Measurements from ENCODE around the gene DOK5.
"Not testable (repeated sequence)": the region's sequence is repeated elsewhere in the genome, so short reads cannot be mapped to it uniquely, and the experiment has no call there.

DOK5 gene

DNA sequence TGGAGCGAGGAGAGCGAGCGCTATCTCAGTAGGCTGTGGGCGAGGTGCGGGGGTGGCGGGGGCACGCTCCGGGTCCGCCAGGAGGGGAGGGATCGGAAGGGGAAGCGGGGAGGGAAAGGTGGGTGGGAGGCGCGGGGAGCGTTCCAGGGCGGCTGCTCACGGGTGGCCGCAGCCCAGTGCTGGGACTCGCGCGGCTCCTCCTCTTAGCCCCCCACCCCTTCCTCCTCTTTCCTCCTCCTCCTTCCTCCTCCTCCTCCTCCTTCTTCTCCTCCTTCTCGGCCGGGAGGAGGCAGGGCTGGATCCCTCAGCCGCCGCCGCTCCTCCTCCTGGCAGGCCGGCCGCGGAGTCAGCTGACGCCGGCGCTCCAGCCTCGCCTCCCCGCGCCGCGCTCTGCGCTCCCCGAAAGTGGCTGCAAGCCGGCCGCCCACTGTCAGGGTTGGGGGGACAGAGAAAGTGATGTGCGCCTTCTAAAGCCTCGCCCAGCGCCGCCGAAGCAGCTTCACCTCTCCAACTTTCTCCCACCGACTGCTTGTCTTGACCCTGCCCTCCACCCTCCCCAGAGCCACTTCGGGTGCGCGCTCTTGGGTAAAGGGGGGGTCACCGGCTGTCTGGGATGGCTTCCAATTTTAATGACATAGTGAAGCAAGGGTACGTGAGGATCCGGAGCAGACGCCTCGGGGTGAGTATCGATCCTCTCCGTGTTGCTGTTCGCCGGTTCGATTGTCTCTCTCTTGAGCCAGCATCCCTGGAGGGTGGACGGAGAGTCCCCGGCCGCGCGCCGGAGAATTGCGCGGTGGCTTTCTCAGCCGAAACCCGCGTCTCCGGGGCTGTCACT, at the start of gene DOK5:
TSS of gene DOK5 (plus strand) at position 260 of the 835 bp plus-strand sequence. CDS start at position 614, 354 bp downstream.
- ATAC-seq = no peak

DNA sequence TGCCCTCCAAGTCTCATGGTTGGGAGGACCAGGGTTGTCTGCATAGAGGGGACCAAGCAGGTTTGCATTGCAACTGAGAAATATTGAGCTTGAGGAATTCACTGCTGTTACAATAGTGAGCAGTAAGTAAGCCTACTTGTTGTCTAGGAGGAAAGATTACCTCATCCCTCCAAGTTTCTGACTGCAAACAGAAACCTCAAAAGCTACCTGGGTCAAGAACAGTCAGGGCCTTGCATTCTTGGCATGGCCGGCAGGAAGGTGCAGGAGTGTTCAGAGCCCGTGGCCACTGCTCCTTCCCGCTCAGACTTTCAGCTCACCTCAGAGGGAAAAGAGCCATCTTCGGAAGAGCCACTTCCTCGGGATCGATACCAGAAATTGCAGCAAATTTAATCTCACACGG, 46.0 kb upstream of the DOK5 start:
- ATAC-seq = no peak

GRCh38 chr20:54431156-54431944, 44.0 kb upstream of the DOK5 start:
- ATAC-seq = no peak

GRCh38 chr20:54432966-54433365, 42.4 kb upstream of the DOK5 start:
- no peak for ATAC-seq

DNA sequence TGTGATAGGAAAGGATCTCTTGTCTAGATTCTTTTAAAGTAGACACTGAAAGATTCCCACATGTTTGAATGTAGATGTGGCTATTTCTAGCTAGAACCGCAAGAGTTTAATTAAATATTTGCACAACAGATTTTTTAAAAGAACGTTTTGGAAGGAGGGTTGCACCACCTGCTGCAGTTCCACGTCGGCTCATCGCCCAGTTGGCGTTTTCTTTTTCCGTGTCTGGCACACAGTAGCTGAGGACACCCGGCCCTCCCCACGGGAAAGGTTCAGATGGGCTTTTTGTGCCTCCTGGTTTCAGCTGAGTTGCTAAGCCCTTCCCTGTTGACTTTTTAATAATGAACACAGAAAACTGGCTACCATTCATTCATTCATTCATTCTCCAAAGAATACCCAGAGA, 41.8 kb upstream of the DOK5 start:
- ATAC-seq = no peak

DNA sequence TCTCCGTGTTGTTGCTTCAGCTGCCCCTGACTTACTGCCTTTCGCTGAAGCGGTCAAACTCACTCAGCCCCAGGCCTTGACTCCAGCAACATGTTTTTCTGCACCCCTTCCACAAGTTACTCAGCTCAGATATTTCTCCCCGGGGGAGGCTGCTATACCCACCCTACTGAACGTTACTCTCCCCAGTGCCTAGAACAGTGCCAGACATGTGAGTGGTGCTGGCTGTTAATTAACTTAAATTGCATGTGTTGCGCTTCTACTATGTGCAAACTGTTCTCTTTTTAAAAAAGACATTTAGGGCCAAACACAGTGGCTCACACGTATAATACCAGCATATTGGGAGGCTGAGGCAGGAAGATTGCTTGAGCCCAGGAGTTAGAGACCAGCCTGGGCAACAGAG, 41.2 kb upstream of the DOK5 start:
- ATAC-seq = no peak

DNA sequence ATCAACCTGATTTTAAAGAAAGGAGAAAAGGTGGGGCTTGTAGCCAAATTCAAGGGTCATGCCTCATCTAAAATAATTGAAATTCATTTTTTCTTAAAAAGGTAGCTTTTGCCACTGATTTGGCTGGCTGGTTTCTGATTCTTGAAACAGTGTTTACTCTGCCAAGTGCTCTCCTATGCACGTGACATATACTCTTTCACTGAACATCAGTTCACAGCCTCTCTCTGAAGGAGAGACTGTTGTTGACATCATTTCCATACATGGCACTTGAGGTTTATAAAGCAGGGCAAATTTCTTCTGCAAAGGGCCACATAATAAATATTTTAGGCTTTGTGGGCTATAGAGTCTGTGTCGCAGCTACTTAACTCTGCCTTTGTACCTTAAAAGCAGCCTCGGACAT, 40.4 kb upstream of the DOK5 start:
- no peak for ATAC-seq

DNA sequence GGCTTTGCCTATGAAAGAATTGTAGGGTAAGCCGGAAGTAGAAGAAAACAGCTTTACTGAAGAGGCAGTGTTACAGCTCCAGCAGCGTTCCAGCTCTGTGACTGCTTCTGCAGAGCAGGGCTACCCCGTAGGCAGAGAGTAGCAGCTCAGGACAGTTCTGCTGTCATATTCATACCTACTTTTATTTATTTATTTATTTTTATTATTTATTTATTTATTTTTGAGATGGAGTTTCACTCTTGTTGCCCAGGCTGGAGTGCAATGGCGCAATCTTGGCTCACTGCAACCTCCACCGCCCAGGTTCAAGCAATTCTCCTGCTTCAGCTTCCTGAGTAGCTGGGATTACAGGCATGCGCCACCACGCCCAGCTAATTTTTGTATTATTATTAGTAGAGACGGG, 39.0 kb upstream of the DOK5 start:
- ATAC-seq = not testable (repeated sequence)

GRCh38 chr20:54438166-54438565, 37.2 kb upstream of the DOK5 start:
- ATAC-seq = no peak

GRCh38 chr20:54450207-54450606, 25.2 kb upstream of the DOK5 start:
- no peak for ATAC-seq

DNA sequence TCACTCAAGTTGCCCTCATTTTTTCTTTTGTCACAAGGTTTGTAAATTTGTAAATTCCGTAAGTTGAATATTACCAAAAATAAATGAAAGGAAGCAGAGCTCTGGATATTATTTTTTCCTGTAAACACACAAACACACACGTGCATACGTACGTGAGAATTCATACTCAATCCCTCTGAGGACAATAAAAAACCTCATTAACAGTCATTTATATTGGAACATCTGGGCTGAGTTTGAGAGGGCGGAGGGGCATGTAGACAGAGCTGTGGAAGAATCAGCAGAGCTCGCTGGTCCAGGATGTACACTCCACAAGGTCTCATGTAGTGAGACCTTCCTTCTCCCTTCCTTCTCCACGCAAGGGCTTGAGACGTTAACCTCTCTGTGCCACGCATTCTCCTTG, 24.2 kb upstream of the DOK5 start:
- no peak for ATAC-seq

GRCh38 chr20:54452277-54452676, 23.1 kb upstream of the DOK5 start:
- ATAC-seq = no peak

GRCh38 chr20:54454982-54455381, 20.4 kb upstream of the DOK5 start:
- no peak for ATAC-seq

DNA sequence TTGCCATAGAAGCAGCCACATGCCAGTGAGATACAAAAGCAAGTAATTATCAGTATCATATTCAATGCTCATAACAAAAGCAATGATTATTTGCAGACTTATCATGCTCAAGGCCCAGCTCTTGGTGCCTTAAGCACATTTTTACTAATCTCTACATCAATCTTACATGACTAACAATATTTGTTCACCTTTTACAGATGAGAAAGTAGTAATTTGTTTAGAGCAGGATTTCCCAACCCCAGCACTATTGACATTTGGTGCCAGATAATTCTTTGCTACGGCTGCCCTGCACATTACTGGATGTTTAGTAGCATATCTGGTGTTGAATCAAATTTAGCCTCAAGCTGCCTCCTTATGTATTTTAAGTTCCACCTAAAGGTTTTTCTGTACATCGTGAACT, 19.0 kb upstream of the DOK5 start:
- no peak for ATAC-seq

DNA sequence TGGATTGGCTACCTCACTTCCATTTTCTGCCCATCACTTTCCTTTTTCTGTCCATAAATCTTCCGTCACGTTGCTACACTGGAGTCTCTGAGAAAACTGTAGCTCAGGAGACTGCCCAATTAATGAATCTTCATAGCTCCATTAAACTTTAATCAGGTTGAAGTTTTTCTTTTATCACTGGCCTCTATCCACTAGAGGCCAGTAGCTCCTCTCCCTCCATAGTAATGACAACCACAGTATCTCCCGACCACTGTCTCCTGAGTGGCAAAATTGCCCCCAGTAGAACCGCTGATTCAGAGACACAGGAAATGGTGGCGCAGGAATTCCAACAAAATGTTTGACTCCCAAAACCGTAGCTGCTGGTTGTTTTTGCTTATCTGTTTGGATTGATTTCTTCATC, 18.4 kb upstream of the DOK5 start:
- no peak for ATAC-seq

DNA sequence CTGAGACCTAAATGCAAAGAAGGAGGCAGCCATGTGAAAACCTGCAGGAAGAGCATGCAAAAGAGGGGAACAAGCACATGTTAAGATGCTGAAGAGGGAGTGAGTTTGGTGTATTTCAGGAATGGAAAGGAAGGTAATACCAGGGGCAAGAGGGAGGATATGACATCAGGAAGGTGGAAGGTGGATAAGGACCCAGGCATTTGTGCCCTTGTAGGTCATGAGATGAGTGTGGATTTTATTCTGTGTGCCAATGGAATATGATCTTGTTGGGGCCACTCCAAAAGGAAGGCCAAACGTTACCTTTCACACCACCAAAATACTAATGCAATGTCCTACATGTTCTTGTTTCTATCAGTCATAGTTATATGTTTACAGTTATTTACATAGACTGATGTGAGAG, 17.2 kb upstream of the DOK5 start:
- ATAC-seq = no peak

DNA sequence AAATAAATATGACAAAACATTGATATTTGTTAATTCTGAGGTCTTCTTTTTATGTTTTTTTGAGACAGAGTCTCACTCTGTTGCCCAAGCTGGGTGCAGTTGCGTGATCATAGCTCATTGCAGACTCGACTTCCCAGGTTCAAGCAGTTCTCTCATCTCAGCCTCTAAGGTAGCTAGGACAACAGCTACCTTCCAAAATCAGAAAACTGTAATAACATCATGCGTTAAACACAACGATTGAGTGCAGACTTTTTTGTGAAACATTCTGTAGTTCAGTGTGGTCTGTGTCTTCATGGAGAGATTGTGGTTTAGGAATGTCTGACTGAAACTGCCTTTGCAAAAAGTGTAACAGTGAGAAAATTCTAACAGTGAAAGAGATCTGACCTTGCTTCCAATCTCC, 16.1 kb upstream of the DOK5 start:
- ATAC-seq = no peak

- ATAC-seq = no peak
Observed at GRCh38 chr20:54464003-54464402, 11.4 kb upstream of the DOK5 start.

DNA sequence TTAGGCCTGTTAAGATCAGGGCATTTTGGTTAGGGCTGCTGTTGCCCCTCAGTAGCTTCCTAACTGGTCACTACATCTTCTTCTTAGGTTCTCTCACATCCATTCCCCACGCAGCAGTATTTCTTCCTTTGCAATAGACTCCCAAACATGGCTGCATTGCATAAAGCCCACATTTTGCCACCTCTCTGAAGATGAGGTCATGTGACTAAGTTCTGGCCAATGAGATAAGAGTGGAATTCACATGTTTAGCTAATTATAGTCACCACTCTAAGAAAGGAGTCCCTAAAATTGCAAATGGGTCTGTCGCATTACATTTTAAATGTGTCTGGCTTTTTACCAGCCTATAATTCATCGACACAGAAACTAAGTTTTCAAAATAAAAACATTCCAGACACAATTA, 9.3 kb upstream of the DOK5 start:
- no peak for ATAC-seq

- no peak for ATAC-seq
Observed at GRCh38 chr20:54467622-54468021, 7.8 kb upstream of the DOK5 start.

DNA sequence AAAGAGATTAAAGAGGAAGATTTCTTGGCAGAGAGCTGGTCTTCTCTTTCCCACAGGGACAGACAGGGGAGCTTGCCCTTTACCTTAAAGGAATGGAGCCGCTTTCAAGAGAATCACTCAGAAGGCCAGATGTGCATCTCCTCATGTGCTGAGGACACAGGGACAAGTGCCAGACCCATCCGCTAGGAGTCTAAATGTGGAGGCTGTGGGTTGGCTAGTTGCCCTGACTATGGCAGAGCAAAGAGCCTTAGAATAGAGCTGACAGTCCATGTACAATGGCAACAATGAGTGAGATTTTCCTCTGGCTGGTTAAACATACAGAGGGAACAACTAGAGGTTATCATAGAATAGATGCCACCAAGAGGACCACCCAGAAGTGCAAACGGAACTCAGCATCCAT, 7.3 kb upstream of the DOK5 start:
- no peak for ATAC-seq

DNA sequence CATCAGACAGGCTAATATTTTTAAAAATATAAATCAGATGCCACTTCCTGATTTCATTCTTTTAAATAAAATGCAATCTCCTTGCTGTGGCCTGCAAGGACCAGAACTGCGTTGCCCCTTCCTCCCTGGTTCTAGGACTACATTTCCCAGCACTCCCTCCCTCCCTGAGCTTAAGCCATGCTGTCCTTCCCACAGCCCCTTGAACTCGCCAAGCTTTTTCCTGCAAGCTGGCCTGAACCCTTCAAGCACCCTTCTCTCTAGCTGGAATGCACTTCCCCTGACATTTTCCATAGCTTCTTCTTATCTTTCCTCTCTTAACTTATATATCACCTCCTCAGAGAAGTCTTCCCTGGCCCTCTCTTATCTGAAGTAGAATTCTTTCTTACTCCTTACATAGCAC, 6.1 kb upstream of the DOK5 start:
- no peak for ATAC-seq

GRCh38 chr20:54469952-54470351, 5.4 kb upstream of the DOK5 start:
- ATAC-seq = no peak

GRCh38 chr20:54470697-54471096, 4.7 kb upstream of the DOK5 start:
- no peak for ATAC-seq
